PC-9 (cell line): ENCODE measurements around the gene ARPC1B. TPM values are rescaled to one million over a fixed set of nuclear protein-coding genes. Genes with fewer than 3 reads are reported as not detected.

Source experiments
- BruUV-seq: library from RNA; stranded (reverse); fragments of 400-500 nt; replicated peaks from 2 replicates; lab custom pipeline; 2021; lab: Mats Ljungman, UMichigan
- CTCF ChIA-PET: fragments of 300-600 bp; sonication (Branson Sonifier 250); formaldehyde crosslinking; loops from one replicate; lab custom pipeline; 2022; ENCODE audit warnings: antibody characterized with exemption; lab: Charles Lee
- POLR2A ChIA-PET: fragments of 300-600 bp; sonication (Branson Sonifier 250); formaldehyde crosslinking; loops from one replicate; lab custom pipeline; 2022; ENCODE audit warnings: antibody characterized with exemption; ENCODE audit not compliant: unreplicated experiment; lab: Charles Lee
- DNase-seq, 2 experiments: peaks; one replicate each; pipeline versions ENCODE4 v3.0.0 to v3.0.0-alpha.2; 2015 to 2022; ENCODE audit warnings: mixed read lengths in 1 of 2
- H2AFZ ChIP-seq: fragments of 200-600 bp; sonication (generic); 2 replicates; pipeline ENCODE4 v1.8.1; 2017; ENCODE audit warnings: antibody characterized with exemption
- H3F3A ChIP-seq: fragments of 200-600 bp; sonication (generic); 2 replicates; pipeline ENCODE4 v1.8.1; 2017; ENCODE audit warnings: antibody characterized with exemption, mild to moderate bottlenecking, low read depth; ENCODE audit not compliant: insufficient read depth
- H3K27ac ChIP-seq: fragments of 200-600 bp; sonication (generic); 2 replicates; pipeline ENCODE4 v1.6.1; 2016; ENCODE audit warnings: mixed run types
- H3K27me3 ChIP-seq: fragments of 200-600 bp; sonication (generic); 2 replicates; pipeline ENCODE4 v1.6.1; 2016; ENCODE audit warnings: low read depth, mixed run types; ENCODE audit not compliant: insufficient read depth
- H3K36me3 ChIP-seq: fragments of 200-600 bp; sonication (generic); 2 replicates; pipeline ENCODE4 v1.6.1; 2016; ENCODE audit warnings: low read depth, mixed run types
- H3K4me1 ChIP-seq: fragments of 200-600 bp; sonication (generic); replicated peaks from 2 replicates; pipeline ENCODE4 v1.6.1; 2016; ENCODE audit warnings: mixed run types; ENCODE audit not compliant: insufficient read depth
- H3K4me2 ChIP-seq: fragments of 200-600 bp; sonication (generic); 2 replicates; pipeline ENCODE4 v1.6.1; 2017; ENCODE audit warnings: mixed run types
- H3K4me3 ChIP-seq: fragments of 200-600 bp; sonication (generic); 2 replicates; pipeline ENCODE4 v1.6.1; 2016; ENCODE audit warnings: mixed run types
- H3K79me2 ChIP-seq: fragments of 200-600 bp; sonication (generic); 2 replicates; pipeline ENCODE4 v1.6.1; 2017; ENCODE audit warnings: low read depth, mixed run types
- H3K9me2 ChIP-seq: fragments of 200-600 bp; sonication (generic); 2 replicates; pipeline ENCODE4 v1.8.1; 2017; ENCODE audit warnings: mild to moderate bottlenecking; ENCODE audit not compliant: insufficient read depth
- H3K9me3 ChIP-seq: fragments of 200-600 bp; sonication (generic); 2 replicates; pipeline ENCODE4 v1.8.1; 2016; ENCODE audit warnings: low read depth; ENCODE audit not compliant: insufficient read depth
- H4K20me1 ChIP-seq: fragments of 200-600 bp; sonication (generic); 2 replicates; pipeline ENCODE4 v1.8.1; 2017; ENCODE audit not compliant: insufficient read depth
- EZH2 ChIP-seq: fragments of 200-600 bp; sonication (generic); IDR thresholded peaks from 2 replicates; pipeline ENCODE4 v1.8.0; 2017; ENCODE audit warnings: antibody characterized with exemption, low read depth
- intact Hi-C: fragments of 100-400 bp; cut with micrococcal nuclease; formaldehyde crosslinking; loops from one replicate; pipeline ENCODE4 v1.10.0; 2022; ENCODE audit not compliant: unreplicated experiment
- total RNA-seq: library from RNA; stranded (reverse); gene quantifications from 2 replicates; pipeline ENCODE4 v1.2.3, GENCODE V29; 2021
- TF ChIP-seq, protein P1 (sequence below): fragments of 200-600 bp; sonication (generic); conservative IDR thresholded peaks from 2 replicates; pipeline ENCODE4 v1.6.1; 2017; ENCODE audit warnings: mixed run types, antibody characterized with exemption, mild to moderate bottlenecking, moderate library complexity

Gene ARPC1B
- total RNA-seq, 1 experiment from 2014 or later = 276 TPM

DNA sequence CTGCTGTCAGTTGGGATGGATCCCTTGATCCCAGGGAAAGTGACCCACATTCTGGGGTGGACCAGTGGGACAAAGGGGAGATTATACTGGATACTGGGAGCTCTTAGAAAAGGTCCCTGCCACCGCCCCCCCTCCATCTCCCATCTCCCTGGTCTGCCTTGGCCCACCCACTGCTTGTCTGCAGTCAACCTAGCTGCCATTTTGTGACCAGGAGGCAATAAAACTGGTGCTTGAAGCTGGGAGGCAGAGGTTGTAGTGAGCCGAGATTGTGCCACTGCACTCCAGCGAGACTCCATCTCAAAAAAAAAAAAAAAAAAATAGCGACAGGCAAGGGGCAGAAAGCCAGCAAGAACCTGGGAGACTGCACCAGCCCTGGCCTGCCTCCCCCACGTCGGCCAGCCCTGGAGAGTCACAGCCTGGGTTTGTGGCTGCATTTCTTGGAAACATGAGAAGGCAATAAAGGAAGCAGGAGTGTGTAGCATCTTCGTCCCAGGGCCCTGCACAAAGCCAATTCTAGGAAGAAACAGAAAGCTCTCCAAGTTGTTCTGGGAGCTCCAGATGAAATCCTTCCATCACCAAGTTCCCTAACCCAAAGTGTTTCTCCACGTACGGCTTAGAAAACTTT is 4.7 kb upstream of the ARPC1B start:
- BruUV-seq = no TSS peak
- CTCF ChIA-PET = interaction anchor here (0.7 kb wide), 1 partner anchor 24 kb away, joined by 13 read pairs; no protein-coding TSS in a partner anchor
- no peaks in the 10 kb centered on the region for H3K9me3 ChIP-seq
- H4K20me1 ChIP-seq = peaks cover 6% of the 10 kb centered on the region; the same call in 1 of the 2 replicates
- H3K79me2 ChIP-seq = no peaks in the 10 kb centered on the region; the same call in 1 of the 2 replicates
- H3F3A ChIP-seq = peaks cover 53% of the 10 kb centered on the region
- no peak for TF ChIP-seq EZH2
- TF ChIP-seq, protein P1, sequence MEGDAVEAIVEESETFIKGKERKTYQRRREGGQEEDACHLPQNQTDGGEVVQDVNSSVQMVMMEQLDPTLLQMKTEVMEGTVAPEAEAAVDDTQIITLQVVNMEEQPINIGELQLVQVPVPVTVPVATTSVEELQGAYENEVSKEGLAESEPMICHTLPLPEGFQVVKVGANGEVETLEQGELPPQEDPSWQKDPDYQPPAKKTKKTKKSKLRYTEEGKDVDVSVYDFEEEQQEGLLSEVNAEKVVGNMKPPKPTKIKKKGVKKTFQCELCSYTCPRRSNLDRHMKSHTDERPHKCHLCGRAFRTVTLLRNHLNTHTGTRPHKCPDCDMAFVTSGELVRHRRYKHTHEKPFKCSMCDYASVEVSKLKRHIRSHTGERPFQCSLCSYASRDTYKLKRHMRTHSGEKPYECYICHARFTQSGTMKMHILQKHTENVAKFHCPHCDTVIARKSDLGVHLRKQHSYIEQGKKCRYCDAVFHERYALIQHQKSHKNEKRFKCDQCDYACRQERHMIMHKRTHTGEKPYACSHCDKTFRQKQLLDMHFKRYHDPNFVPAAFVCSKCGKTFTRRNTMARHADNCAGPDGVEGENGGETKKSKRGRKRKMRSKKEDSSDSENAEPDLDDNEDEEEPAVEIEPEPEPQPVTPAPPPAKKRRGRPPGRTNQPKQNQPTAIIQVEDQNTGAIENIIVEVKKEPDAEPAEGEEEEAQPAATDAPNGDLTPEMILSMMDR = no peak
- no peaks in the 10 kb centered on the region for H3K27me3 ChIP-seq
- no peak overlapping the region for H3K4me2 ChIP-seq
- no peak for DNase-seq
- H3K4me1 ChIP-seq = peaks cover 11% of the 10 kb centered on the region
- POLR2A ChIA-PET = interaction anchor here (0.6 kb wide), 3 partner anchors 186 to 470 kb away, joined by 3 to 12 read pairs (median 7); no protein-coding TSS in a partner anchor
- H2AFZ ChIP-seq = no peak overlapping the region
- H3K9me2 ChIP-seq = no peaks in the 10 kb centered on the region
- intact Hi-C loops = loop anchor here (5.0 to 10.0 kb wide), 2 partner anchors 95 to 712 kb away; partner anchors contain the start of genes MYH16 and ZNF3
- no peak overlapping the region for H3K4me3 ChIP-seq
- H3K36me3 ChIP-seq = peaks cover 8% of the 10 kb centered on the region
- no peak overlapping the region for H3K27ac ChIP-seq

GRCh38 chr7:99371376-99371920 is 3.1 kb upstream of the ARPC1B start:
- no peak overlapping the region for H3K4me3 ChIP-seq
- POLR2A ChIA-PET = no interaction called here
- peaks cover 11% of the 10 kb centered on the region for H3K79me2 ChIP-seq
- no peaks in the 10 kb centered on the region for H3K27me3 ChIP-seq
- TF ChIP-seq EZH2 = no peak
- TF ChIP-seq, protein P1 = no peak
- peaks cover 10% of the 10 kb centered on the region for H4K20me1 ChIP-seq
- H3F3A ChIP-seq = peaks cover 64% of the 10 kb centered on the region
- no TSS peak for BruUV-seq
- no peak overlapping the region for H3K4me2 ChIP-seq
- H3K27ac ChIP-seq = no peak overlapping the region
- no peaks in the 10 kb centered on the region for H3K9me3 ChIP-seq
- intact Hi-C loops = loop anchor here (5.0 to 10.0 kb wide), 2 partner anchors 97 to 711 kb away; partner anchors contain the start of genes MYH16 and ZNF3
- DNase-seq = no peak
- H3K9me2 ChIP-seq = no peaks in the 10 kb centered on the region
- CTCF ChIA-PET = interaction anchor here (0.7 kb wide), 1 partner anchor 385 kb away, joined by 3 read pairs; no protein-coding TSS in a partner anchor
- H3K36me3 ChIP-seq = peaks cover under 1% of the 10 kb centered on the region
- no peak overlapping the region for H2AFZ ChIP-seq
- H3K4me1 ChIP-seq = peaks cover 14% of the 10 kb centered on the region

DNA sequence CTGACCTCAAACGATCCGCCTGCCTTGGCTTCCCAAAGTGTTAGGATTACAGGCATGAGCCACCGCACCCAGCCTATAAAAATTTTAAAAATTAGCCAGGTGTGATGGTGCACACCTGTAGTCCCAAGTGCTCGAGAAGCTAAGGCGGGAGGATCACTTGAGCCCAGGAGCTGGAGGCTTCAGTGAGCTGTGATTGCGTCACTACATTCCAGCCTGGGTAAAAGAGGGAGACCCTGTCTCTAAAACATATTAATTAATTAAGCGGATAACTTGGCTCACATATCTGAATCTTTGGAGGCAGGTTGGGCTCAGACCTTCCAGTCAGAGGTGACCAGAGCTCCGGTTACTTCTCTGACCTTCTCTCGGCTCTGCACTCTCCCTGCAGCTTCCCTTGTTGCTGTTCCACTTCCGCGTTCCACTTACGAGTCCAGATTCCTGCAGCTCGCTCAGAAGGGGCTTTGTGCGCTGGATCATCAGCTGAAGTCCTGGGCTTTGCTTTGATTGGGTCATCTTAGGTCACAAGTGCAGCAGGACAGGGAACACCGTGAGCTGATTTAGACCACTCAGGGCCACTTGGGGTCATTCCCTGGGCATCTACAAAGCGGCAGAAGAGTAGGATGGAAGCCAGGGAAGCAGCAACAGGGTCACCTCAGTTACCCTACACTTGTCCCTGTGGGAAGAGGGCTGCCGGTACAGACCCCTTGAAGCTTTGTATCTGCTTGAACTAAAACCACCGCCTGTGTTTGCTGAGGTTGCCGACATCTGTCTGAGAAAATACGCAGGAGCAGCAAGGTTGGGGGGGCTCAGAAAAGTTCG is 2.0 kb upstream of the ARPC1B start:
- 0 out of 2 replicates have a peak overlapping the region, but pooled peaks have one; percentile 5 for H3K27ac ChIP-seq
- peak overlapping the region; percentile 35 for H3K4me2 ChIP-seq
- CTCF ChIA-PET = no interaction called here
- no peak overlapping the region for H2AFZ ChIP-seq
- H3K27me3 ChIP-seq = no peaks in the 10 kb centered on the region
- peak; percentile 84 to 87 for DNase-seq
- no TSS peak for BruUV-seq
- H3K9me3 ChIP-seq = no peaks in the 10 kb centered on the region
- no peak overlapping the region; the same call in 1 of the 2 replicates for H3K4me3 ChIP-seq
- POLR2A ChIA-PET = no interaction called here
- H4K20me1 ChIP-seq = peaks cover 13% of the 10 kb centered on the region
- intact Hi-C loops = loop anchor here (5.0 to 10.0 kb wide), 2 partner anchors 98 to 710 kb away; partner anchors contain the start of genes MYH16 and ZNF3
- TF ChIP-seq, protein P1 = no peak
- TF ChIP-seq EZH2 = no peak
- H3K9me2 ChIP-seq = no peaks in the 10 kb centered on the region
- peaks cover 57% of the 10 kb centered on the region for H3F3A ChIP-seq
- peaks cover 14% of the 10 kb centered on the region for H3K4me1 ChIP-seq
- H3K79me2 ChIP-seq = peaks cover 17% of the 10 kb centered on the region
- no peaks in the 10 kb centered on the region for H3K36me3 ChIP-seq
